NB4 (cell line): ENCODE measurements around the gene NSD1.
"Not testable (repeated sequence)": the region's sequence is repeated elsewhere in the genome, so short reads cannot be mapped to it uniquely, and the experiment has no call there.

Experiments used
- DNase-seq: peaks from one replicate; pipeline ENCODE4 v3.0.0; 2010; ENCODE audit warnings: low read depth
- H3K4me3 ChIP-seq: one replicate; pipeline ENCODE4 v1.5.1; 2011; ENCODE audit warnings: mild to moderate bottlenecking, low read depth, low read length, moderate library complexity
- CTCF ChIP-seq: IDR thresholded peaks from one replicate; pipeline ENCODE4 v1.5.1; 2012; ENCODE audit warnings: low read depth, low read length
- MAX ChIP-seq: IDR thresholded peaks from 2 replicates; pipeline ENCODE4 v1.6.1; 2011; ENCODE audit warnings: low read depth, low read length
- MYC ChIP-seq: IDR thresholded peaks from 2 replicates; pipeline ENCODE4 v1.6.1; 2011; ENCODE audit warnings: low read depth, low read length
- POLR2A ChIP-seq: IDR thresholded peaks from 2 replicates; pipeline ENCODE4 v1.6.1; 2011; ENCODE audit warnings: mild to moderate bottlenecking; ENCODE audit not compliant: insufficient read length; ENCODE audit errors: extremely low read depth

Gene NSD1

GRCh38 chr5:177339107-177339638, 205.6 kb downstream of the NSD1 start:
- no peak for DNase-seq
- no peak overlapping the region for H3K4me3 ChIP-seq
- TF ChIP-seq MYC (no peak), CTCF (no peak), MAX (no peak), POLR2A (no peak)

- H3K4me3 ChIP-seq, DNase-seq: not testable (repeated sequence)
Measured at GRCh38 chr5:177343000-177343399, 209.4 kb downstream of the NSD1 start.

GRCh38 chr5:177343777-177344176, 210.2 kb downstream of the NSD1 start:
- no peak overlapping the region for H3K4me3 ChIP-seq
- no peak for DNase-seq
- no peak for TF ChIP-seq CTCF
- TF ChIP-seq MAX = no peak
- TF ChIP-seq MYC = no peak
- TF ChIP-seq POLR2A = no peak

GRCh38 chr5:177344891-177345290, 211.3 kb downstream of the NSD1 start:
- DNase-seq = no peak
- no peak overlapping the region for H3K4me3 ChIP-seq
- TF ChIP-seq POLR2A = no peak
- no peak for TF ChIP-seq CTCF
- TF ChIP-seq MAX = no peak
- no peak for TF ChIP-seq MYC

- DNase-seq = no peak
- peak overlapping the region; percentile 25 for H3K4me3 ChIP-seq
- no peak for TF ChIP-seq CTCF
- TF ChIP-seq POLR2A = no peak
- TF ChIP-seq MYC = no peak
- no peak for TF ChIP-seq MAX
Measured at GRCh38 chr5:177346820-177347219, 213.2 kb downstream of the NSD1 start.

GRCh38 chr5:177347699-177348098, 214.1 kb downstream of the NSD1 start:
- peak overlapping the region; percentile 16 for H3K4me3 ChIP-seq
- TF ChIP-seq MAX (no peak), CTCF (no peak), MYC (no peak), POLR2A (no peak)
- DNase-seq = no peak
